ENCODE data around the gene CDON.
"Not testable (repeated sequence)": the region's sequence is repeated elsewhere in the genome, so short reads cannot be mapped to it uniquely, and the experiment has no call there.

Gene CDON

GRCh38 chr11:125918140-125918840 lies 144.4 kb downstream of the CDON start:
- DNase-seq = no peak

- no peak for DNase-seq
Observed at GRCh38 chr11:125916683-125917347, 145.9 kb downstream of the CDON start.

GRCh38 chr11:125914601-125915000 lies 148.1 kb downstream of the CDON start:
- DNase-seq = not testable (repeated sequence)

- no peak for DNase-seq
Observed at GRCh38 chr11:125910226-125910849, 152.3 kb downstream of the CDON start.
